Kidney epithelial cell (primary cell): ENCODE data around the gene DEK. TPM values are rescaled to one million over a fixed set of nuclear protein-coding genes. Genes with fewer than 3 reads are reported as not detected.
"Not testable (repeated sequence)": the region's sequence is repeated elsewhere in the genome, so short reads cannot be mapped to it uniquely, and the experiment has no call there.

ENCODE experiments used
- DNase-seq: peaks from one replicate; pipeline ENCODE4 v3.0.0-alpha.2; 2010; ENCODE audit warnings: low read depth
- H3K27me3 ChIP-seq: 2 replicates; pipeline ENCODE4 v1.6.0; 2011; ENCODE audit warnings: low read length; ENCODE audit not compliant: control insufficient read depth, insufficient read depth
- H3K36me3 ChIP-seq: 2 replicates; pipeline ENCODE4 v1.5.1; 2011; ENCODE audit warnings: low read length; ENCODE audit not compliant: control insufficient read depth, insufficient read depth
- H3K4me3 ChIP-seq: 2 replicates; pipeline ENCODE4 v1.5.1; 2011; ENCODE audit warnings: low read depth, mild to moderate bottlenecking, control low read depth, low read length
- CTCF ChIP-seq: IDR thresholded peaks from 2 replicates; pipeline ENCODE4 v1.5.1; 2011; ENCODE audit warnings: mild to moderate bottlenecking, moderate library complexity, low read length, control low read depth, inconsistent platforms; ENCODE audit not compliant: insufficient read depth, poor library complexity, severe bottlenecking
- total RNA-seq: library from RNA; depleted of rRNA; stranded (reverse); fragments of >200 nt; gene quantifications from 2 replicates; pipeline ENCODE4 v1.2.3, GENCODE V29; 2015

Gene DEK
- total RNA-seq, 1 donor from 2014 or later: 89.4 TPM

- no peak overlapping the region for H3K4me3 ChIP-seq
- no peak for DNase-seq
- no peaks in the 10 kb centered on the region for H3K27me3 ChIP-seq
- no peaks in the 10 kb centered on the region for H3K36me3 ChIP-seq
- TF ChIP-seq CTCF: no peak
Measured at GRCh38 chr6:18182568-18182967, 81.8 kb downstream of the DEK start.

DNA sequence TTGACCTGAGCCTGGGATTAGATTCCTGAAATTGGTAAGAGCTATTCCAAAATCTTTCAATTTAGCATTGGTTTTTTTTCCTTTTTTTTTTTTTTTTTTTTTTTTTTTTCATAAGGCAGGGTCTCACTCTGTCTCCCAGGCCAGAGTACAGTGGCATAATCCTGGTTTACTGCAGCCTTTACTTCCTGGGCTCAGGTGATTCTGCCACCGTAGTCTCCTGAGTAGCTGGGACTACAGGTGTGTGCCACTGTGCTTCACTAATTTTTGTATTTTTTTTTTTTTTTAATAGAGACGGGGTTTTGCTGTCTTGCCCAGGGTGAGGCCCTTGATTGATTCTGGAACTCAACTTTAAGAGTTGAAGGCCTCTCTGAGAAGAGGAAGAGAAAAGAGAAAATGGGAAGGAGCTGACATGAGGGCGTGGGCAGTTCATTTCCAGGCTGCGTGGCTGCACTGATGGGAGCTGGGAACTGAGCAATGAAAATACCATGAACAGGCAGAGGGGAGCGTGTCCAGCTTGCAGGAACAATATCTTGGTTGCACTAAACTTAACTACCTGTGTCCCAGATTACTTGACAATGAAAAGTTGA is 84.5 kb downstream of the DEK start:
- no peak for DNase-seq
- no peaks in the 10 kb centered on the region for H3K36me3 ChIP-seq
- H3K27me3 ChIP-seq: no peaks in the 10 kb centered on the region
- no peak overlapping the region for H3K4me3 ChIP-seq
- TF ChIP-seq CTCF: no peak

DNA sequence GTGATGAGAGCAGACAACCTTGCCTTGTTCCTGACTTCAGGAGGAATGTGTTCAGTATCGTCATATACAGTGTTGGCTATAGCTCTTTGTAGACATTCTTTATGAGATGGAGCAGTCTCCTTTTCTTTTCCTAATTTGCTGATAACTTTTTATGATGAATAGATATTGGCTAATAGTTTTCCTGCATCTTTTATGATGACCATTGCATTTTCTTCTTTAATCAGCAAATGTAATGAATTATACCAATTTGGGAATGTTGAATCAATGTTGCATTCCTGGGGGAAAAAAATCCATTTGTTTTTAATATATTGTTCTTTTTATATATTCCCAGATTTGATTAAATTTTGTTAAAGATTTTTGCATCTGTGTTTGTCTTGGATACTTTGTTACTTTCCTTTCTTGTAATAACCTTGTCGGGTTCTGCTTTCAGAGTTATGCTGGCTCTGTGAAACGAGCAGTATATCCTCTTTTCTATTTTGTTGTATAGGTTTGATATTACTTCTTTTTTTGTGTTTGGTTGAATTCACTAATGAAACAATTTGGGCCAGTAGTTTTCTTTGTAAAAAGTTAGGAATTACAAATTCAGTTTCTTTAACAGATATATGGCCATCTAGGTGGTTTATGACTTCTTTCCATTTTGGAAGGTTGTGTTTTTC is 85.2 kb downstream of the DEK start:
- Histone ChIP-seq H3K27me3 (no peaks in the 10 kb centered on the region), H3K36me3 (no peaks in the 10 kb centered on the region), H3K4me3 (no peak overlapping the region)
- TF ChIP-seq CTCF: no peak
- DNase-seq: no peak

DNA sequence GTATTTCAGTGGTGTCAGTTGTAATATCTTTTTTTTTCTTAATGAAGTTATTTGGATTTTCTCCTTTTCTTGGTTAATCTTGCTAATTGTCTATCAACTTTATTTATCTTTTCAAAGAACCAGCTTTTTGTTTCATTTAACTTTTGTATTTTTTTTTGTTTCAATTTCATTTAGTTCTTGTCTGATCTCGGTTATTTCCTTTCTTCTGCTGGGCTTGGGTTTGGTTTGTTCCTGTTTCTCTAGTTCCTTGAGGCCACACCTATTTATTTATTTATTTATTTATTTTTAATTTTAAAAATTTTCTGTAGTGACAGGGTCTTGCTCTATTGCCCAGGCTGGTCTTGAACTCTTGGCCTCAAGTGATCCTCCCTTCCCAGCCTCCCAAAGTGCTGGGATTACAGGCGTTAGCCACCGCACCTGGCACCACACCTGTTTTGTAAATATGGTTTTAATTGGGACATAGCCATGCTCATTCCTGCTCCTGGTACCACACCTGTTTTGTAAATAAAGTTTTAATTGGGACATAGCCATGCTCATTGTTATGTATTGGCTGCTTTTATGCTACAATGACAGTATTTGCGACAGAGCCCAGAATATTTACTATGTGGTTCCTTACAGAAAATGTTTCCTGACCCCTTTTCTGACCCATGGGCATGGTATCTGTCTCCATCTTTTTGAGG is 86.9 kb downstream of the DEK start:
- DNase-seq: no peak
- Histone ChIP-seq H3K36me3 (no peaks in the 10 kb centered on the region), H3K4me3 (no peak overlapping the region), H3K27me3 (no peaks in the 10 kb centered on the region)
- no peak for TF ChIP-seq CTCF

DNA sequence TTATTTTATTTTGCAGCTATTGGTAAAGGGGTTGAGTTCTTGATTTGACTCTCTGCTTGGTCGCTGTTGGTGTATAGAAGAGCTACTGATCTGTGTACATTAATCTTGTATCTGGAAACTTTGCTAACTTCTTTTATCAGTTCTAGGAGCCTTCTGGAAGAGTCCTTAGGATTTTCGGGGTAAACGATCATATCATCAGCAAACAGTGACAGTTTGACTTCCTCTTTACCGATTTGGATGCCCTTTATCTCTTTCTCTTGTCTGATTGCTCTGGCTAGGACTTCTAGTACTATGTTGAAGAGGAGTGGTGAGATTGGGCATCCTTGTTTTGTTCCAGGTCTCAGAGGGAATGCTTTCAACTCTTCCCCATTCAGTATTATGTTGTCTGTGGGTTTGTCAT is 88.1 kb downstream of the DEK start:
- not testable (repeated sequence) for H3K27me3 ChIP-seq, H3K4me3 ChIP-seq, H3K36me3 ChIP-seq, DNase-seq

Other genes with a start within 250 kb of the DEK start
- gene NHLRC1, start 141.9 kb downstream of the DEK start, total RNA-seq: 3.1 and 4.5 TPM in 2 replicates
- gene TPMT, start 109.5 kb downstream of the DEK start, total RNA-seq: 12.4 and 14.9 TPM in 2 replicates
- 22.9 and 24.3 TPM in 2 replicates for gene KDM1B, start 109.1 kb downstream of the DEK start, total RNA-seq
- gene RNF144B, start 122.8 kb upstream of the DEK start, total RNA-seq: 13.2 and 15.5 TPM in 2 replicates